HFFc6 (cell line): ENCODE data around the gene ZNF180. TPM values are rescaled to one million over a fixed set of nuclear protein-coding genes. Genes with fewer than 3 reads are reported as not detected.

Experiments
- DNase-seq: peaks from one replicate; pipeline ENCODE4 v3.0.0-alpha.2; 2018
- H3K27ac Mint-ChIP-seq: 2 replicates; pipeline ENCODE4 v1.8.0; 2020; ENCODE audit warnings: mild to moderate bottlenecking, mixed read lengths
- H3K27me3 Mint-ChIP-seq: 2 replicates; pipeline ENCODE4 v1.8.0; 2021; ENCODE audit warnings: mild to moderate bottlenecking, moderate library complexity, mixed read lengths; ENCODE audit not compliant: insufficient read depth
- H3K36me3 Mint-ChIP-seq: 2 replicates; pipeline ENCODE4 v1.8.0; 2021; ENCODE audit warnings: low read depth, mixed read lengths
- H3K4me1 Mint-ChIP-seq: 2 replicates; pipeline ENCODE4 v1.8.0; 2020; ENCODE audit warnings: low read depth, mixed read lengths
- H3K4me3 Mint-ChIP-seq: 2 replicates; pipeline ENCODE4 v1.8.0; 2020; ENCODE audit warnings: mild to moderate bottlenecking, moderate library complexity, mixed read lengths
- H3K9me3 Mint-ChIP-seq: 2 replicates; pipeline ENCODE4 v1.8.0; 2020; ENCODE audit warnings: mild to moderate bottlenecking, mixed read lengths
- total RNA-seq, 6 experiments: library from RNA; stranded (reverse); fragmentation: NEBNext Ultra II Directional; extraction: Animal tissue kit (Norgen Biotek cat#: 25700); gene quantifications; 2 replicates in 1 of 6; 3 replicates in 5 of 6; pipeline ENCODE4 v1.2.3, GENCODE V29; 2021
- TF ChIP-seq, protein P1 (sequence below): fragments of 200-600 bp; sonication (generic); IDR thresholded peaks from 2 replicates; pipeline ENCODE4 v1.5.0; 2021; ENCODE audit warnings: antibody characterized with exemption, mild to moderate bottlenecking

The ZNF180 gene
- total RNA-seq, 6 experiments from 2014 or later, result 4.2 to 6.5 (median 5.8) TPM

DNA sequence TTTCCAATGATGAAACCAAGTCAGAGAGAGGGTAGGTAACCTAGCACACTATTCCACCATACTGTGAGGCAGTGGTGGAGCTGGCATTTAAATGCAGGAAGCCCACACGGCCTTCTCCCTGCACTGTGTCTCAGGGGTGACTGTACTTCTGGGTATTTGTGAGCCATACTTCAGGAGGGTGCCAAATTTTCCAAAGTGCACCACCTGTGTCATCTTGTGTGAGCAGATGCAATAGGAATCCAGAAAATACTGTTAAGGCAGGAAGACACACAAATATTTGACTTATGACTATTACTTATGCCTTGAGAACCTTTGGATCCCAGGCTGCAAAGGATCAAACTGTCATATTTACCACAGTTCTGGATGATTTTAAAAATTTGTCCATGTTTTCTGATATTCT is 69.4 kb downstream of the ZNF180 start:
- Mint-ChIP-seq H3K9me3 (peaks cover 90% of the 10 kb centered on the region), H3K36me3 (peaks cover 92% of the 10 kb centered on the region), H3K4me1 (peaks cover 10% of the 10 kb centered on the region), H3K27ac (no peak overlapping the region), H3K4me3 (no peak overlapping the region), H3K27me3 (no peaks in the 10 kb centered on the region)
- TF ChIP-seq, protein P1, sequence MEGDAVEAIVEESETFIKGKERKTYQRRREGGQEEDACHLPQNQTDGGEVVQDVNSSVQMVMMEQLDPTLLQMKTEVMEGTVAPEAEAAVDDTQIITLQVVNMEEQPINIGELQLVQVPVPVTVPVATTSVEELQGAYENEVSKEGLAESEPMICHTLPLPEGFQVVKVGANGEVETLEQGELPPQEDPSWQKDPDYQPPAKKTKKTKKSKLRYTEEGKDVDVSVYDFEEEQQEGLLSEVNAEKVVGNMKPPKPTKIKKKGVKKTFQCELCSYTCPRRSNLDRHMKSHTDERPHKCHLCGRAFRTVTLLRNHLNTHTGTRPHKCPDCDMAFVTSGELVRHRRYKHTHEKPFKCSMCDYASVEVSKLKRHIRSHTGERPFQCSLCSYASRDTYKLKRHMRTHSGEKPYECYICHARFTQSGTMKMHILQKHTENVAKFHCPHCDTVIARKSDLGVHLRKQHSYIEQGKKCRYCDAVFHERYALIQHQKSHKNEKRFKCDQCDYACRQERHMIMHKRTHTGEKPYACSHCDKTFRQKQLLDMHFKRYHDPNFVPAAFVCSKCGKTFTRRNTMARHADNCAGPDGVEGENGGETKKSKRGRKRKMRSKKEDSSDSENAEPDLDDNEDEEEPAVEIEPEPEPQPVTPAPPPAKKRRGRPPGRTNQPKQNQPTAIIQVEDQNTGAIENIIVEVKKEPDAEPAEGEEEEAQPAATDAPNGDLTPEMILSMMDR, result no peak
- DNase-seq, result no peak

Other genes starting within 250 kb of the ZNF180 start
- 1 to 10 TPM in 1 of 6 experiments, under 1 TPM in 5; 0.36 to 1.2 (median 0.68) TPM for gene ZNF233, start 240.6 kb downstream of the ZNF180 start, total RNA-seq
- gene ZNF235, start 195.5 kb downstream of the ZNF180 start, total RNA-seq, result 1 to 10 TPM; 1.6 to 2.1 (median 1.9) TPM
- gene ZNF112, start 143.8 kb downstream of the ZNF180 start, total RNA-seq, result 1 to 10 TPM; 2.4 to 4.5 (median 3.1) TPM
- gene ZNF285, start 98.9 kb downstream of the ZNF180 start, total RNA-seq, result 1 to 10 TPM; 1.2 to 2.4 (median 1.5) TPM
- 1 to 10 TPM; 6.4 to 9.4 (median 7.8) TPM for gene ZNF229, start 52.0 kb downstream of the ZNF180 start, total RNA-seq
- not detected for gene CEACAM20, start 29.2 kb upstream of the ZNF180 start, total RNA-seq
- gene IGSF23, start 113.0 kb upstream of the ZNF180 start, total RNA-seq, result not detected
- 10 to 100 TPM; 45.9 to 76.2 (median 54.3) TPM for gene PVR, start 143.4 kb upstream of the ZNF180 start, total RNA-seq
- gene CEACAM19, start 171.0 kb upstream of the ZNF180 start, total RNA-seq, result 1 to 10 TPM; 1.8 to 2.5 (median 2.1) TPM
- gene CEACAM16, start 198.6 kb upstream of the ZNF180 start, total RNA-seq, result not detected
- gene BCL3, start 248.2 kb upstream of the ZNF180 start, total RNA-seq, result 10 to 100 TPM; 12.9 to 20.1 (median 16.7) TPM